Measurements from ENCODE around the gene SLC39A11.

DNA sequence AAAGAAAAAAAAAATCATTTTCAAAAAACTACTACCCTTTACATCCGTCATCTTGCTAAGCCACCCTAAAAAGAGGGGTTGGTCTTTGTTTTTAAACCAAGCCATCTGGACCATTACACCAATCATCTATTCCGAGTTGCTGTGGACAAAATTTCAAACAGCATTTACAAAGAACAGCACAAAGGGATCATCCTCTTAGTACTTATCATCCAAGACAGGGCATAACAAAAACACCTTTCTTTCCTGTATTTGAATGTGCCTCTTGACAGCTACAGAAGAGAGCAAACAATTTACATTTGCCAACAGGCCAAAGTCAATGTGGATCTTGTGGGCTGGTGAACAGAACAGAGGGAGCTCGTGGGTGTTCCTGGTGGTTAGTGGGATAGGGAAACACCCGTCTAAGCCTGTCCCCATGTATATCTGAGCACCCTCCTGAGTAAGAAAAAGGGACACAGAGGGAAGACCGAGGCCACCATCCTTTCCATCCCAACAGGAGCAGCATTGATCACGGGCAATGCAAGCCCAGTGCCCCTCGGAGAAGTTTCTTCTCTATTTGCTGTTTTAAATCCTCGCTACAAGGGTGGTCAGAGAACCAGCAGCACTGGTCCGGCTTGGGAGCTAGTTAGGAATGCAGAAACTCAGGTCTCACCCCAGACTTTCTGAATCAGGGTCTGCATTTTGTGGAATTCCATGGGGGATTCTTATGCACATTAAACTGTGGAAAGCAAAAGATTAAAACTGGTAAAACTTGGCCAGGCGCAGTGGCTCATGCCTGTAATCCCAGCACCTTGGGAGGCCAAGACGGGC is 1.9 kb downstream of the SLC39A11 start:
- TF ChIP-seq CTCF (IDR thresholded peaks at IDR 0.05), result no peak
- TF ChIP-seq POLR2A (IDR thresholded peaks at IDR 0.05), result no peak

All from esophagus squamous epithelium (tissue), 4 donors.